ENCODE results near the gene BCAT1. TPM values are rescaled to one million over a fixed set of nuclear protein-coding genes. Genes with fewer than 3 reads are reported as not detected.

BCAT1 gene
- total RNA-seq, 1 donor from 2014 or later: 14.6 TPM

- TF ChIP-seq, protein P1, sequence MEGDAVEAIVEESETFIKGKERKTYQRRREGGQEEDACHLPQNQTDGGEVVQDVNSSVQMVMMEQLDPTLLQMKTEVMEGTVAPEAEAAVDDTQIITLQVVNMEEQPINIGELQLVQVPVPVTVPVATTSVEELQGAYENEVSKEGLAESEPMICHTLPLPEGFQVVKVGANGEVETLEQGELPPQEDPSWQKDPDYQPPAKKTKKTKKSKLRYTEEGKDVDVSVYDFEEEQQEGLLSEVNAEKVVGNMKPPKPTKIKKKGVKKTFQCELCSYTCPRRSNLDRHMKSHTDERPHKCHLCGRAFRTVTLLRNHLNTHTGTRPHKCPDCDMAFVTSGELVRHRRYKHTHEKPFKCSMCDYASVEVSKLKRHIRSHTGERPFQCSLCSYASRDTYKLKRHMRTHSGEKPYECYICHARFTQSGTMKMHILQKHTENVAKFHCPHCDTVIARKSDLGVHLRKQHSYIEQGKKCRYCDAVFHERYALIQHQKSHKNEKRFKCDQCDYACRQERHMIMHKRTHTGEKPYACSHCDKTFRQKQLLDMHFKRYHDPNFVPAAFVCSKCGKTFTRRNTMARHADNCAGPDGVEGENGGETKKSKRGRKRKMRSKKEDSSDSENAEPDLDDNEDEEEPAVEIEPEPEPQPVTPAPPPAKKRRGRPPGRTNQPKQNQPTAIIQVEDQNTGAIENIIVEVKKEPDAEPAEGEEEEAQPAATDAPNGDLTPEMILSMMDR (conservative IDR thresholded peaks at IDR 0.05; ENCODE audit: low read depth, low read length): no peak
- H3K4me3 ChIP-seq (ENCODE audit: low read depth, low read length): no peak overlapping the region
- DNase-seq (ENCODE audit: low read depth): no peak
Observed at GRCh38 chr12:24775073-24775472, 173.8 kb downstream of the BCAT1 start.

DNA sequence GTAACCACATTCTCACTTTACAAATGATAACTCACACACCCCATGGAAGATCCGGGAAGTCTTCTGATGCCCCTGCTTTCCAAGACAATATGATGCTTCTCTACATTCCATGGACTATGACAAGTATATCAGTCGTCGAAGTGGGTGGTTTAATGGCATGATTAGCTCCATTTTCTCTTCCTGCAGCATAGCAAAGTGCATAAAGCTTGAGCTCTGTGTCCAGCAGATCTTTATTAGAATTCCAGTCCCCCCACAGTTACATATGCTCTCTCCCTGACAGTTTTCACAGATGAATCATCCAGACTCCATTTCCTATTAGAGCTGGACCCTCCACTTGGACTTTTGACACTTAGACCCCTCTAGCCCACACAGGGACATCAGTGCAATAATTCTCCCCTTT is 174.9 kb downstream of the BCAT1 start:
- DNase-seq (ENCODE audit: low read depth): no peak
- no peak overlapping the region for H3K4me3 ChIP-seq (ENCODE audit: low read depth, low read length)
- TF ChIP-seq, protein P1 (conservative IDR thresholded peaks at IDR 0.05; ENCODE audit: low read depth, low read length): no peak

GRCh38 chr12:24772813-24773212 is 176.1 kb downstream of the BCAT1 start:
- no peak for DNase-seq (ENCODE audit: low read depth)
- TF ChIP-seq, protein P1 (conservative IDR thresholded peaks at IDR 0.05; ENCODE audit: low read depth, low read length): no peak
- H3K4me3 ChIP-seq (ENCODE audit: low read depth, low read length): no peak overlapping the region

DNA sequence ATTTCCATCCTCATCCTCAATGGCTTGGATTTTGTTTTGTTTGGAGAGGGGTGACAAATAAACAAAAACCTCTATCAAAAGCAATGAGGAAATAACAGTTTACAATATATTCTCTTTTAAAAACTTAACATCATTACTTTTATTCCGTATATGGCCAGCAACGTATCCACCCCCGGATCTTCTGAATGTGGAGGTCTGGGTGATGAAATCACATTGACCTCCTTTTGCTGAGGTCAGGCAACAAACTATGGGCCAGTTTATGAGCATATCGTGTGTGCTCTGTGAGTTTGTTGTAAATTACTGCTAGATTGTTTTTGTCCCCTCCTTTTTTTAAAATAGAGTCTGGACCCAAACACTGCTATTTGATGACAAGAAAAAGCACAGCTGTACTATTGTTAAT is 178.1 kb downstream of the BCAT1 start:
- DNase-seq (ENCODE audit: low read depth): no peak
- TF ChIP-seq, protein P1 (conservative IDR thresholded peaks at IDR 0.05; ENCODE audit: low read depth, low read length): no peak
- H3K4me3 ChIP-seq (ENCODE audit: low read depth, low read length): no peak overlapping the region

GRCh38 chr12:24770334-24770733 is 178.6 kb downstream of the BCAT1 start:
- DNase-seq (ENCODE audit: low read depth): no peak
- H3K4me3 ChIP-seq (ENCODE audit: low read depth, low read length): no peak overlapping the region
- TF ChIP-seq, protein P1 (conservative IDR thresholded peaks at IDR 0.05; ENCODE audit: low read depth, low read length): no peak

GRCh38 chr12:24769682-24770081 is 179.2 kb downstream of the BCAT1 start:
- TF ChIP-seq, protein P1 (conservative IDR thresholded peaks at IDR 0.05; ENCODE audit: low read depth, low read length): no peak
- no peak overlapping the region for H3K4me3 ChIP-seq (ENCODE audit: low read depth, low read length)
- no peak for DNase-seq (ENCODE audit: low read depth)

- DNase-seq (ENCODE audit: low read depth): no peak
- H3K4me3 ChIP-seq (ENCODE audit: low read depth, low read length): no peak overlapping the region
- TF ChIP-seq, protein P1 (conservative IDR thresholded peaks at IDR 0.05; ENCODE audit: low read depth, low read length): no peak
Observed at GRCh38 chr12:24768415-24768814, 180.5 kb downstream of the BCAT1 start.
